HepG2 (cell line): ENCODE results near the gene OR5I1. TPM values are rescaled to one million over a fixed set of nuclear protein-coding genes. Genes with fewer than 3 reads are reported as not detected.

ENCODE experiments used
- ATAC-seq: fragments of 200-7000 bp; cut with Tn5 transposase; 3 replicates; pipeline ENCODE4 v1.9.1; 2020; ENCODE audit warnings: mild to moderate bottlenecking, moderate library complexity
- Bru-seq: library from RNA; stranded (reverse); fragments of 400-500 nt; gene quantifications from one replicate; lab custom pipeline; 2021; lab: Mats Ljungman, UMichigan
- BruChase-seq, 2 experiments: library from RNA; stranded (reverse); fragments of 400-500 nt; gene quantifications; one replicate each; lab custom pipeline; 2021; lab: Mats Ljungman, UMichigan
- BruUV-seq: library from RNA; stranded (reverse); fragments of 400-500 nt; replicated peaks from 2 replicates; lab custom pipeline; 2021; lab: Mats Ljungman, UMichigan
- CTCF ChIA-PET: fragments of 300-600 bp; formaldehyde crosslinking; extraction: SDS; loops from one replicate; lab custom pipeline; 2021; ENCODE audit warnings: low total read pairs, inconsistent platforms, low intra/inter-chr PET ratio; lab: Yijun Ruan, JAX
- POLR2A ChIA-PET: fragments of 350-600 bp; sonication (Branson Sonifier 250); formaldehyde crosslinking; loops from one replicate; lab custom pipeline; 2020; ENCODE audit warnings: antibody characterized with exemption, inconsistent platforms; lab: Yijun Ruan, JAX
- DNase-seq: peaks from one replicate; pipeline ENCODE4 v3.0.0-alpha.2; 2015; ENCODE audit warnings: low spot score
- FAIRE-seq: peaks from 3 replicates; lab custom pipeline; 2011; peaks lifted over from hg19 to GRCh38; lab: Jason Lieb, UNC
- H2AFZ ChIP-seq: one replicate; pipeline ENCODE4 v1.6.1; 2011; ENCODE audit warnings: low read length, inconsistent platforms
- H3K27ac ChIP-seq: fragments of 300-600 bp; 3 replicates; pipeline ENCODE4 v1.8.0; 2011; ENCODE audit warnings: mixed run types, mild to moderate bottlenecking, mixed read lengths, low read length, inconsistent platforms; ENCODE audit not compliant: insufficient read depth; ENCODE audit errors: extremely low read length
- H3K27me3 ChIP-seq, 2 experiments: fragments of 200-600 bp in 1 of 2; 2 replicates in 1 of 2; 3 replicates in 1 of 2; pipeline versions ENCODE4 v1.6.0 to v1.8.0; 2011; ENCODE audit warnings: low read length in 2 of 2, mild to moderate bottlenecking in 2 of 2, moderate library complexity in 2 of 2, inconsistent platforms in 1 of 2; ENCODE audit not compliant: insufficient read depth in 2 of 2, control insufficient read depth in 1 of 2
- H3K36me3 ChIP-seq, 2 experiments: fragments of 200-600 bp in 1 of 2; replicated peaks in 1 of 2; 2 replicates in 1 of 2; 3 replicates in 1 of 2; pipeline versions ENCODE4 v1.5.1 to v1.8.0; 2011; ENCODE audit warnings: low read length in 2 of 2, inconsistent platforms in 1 of 2; ENCODE audit not compliant: insufficient read depth in 2 of 2, control insufficient read depth in 1 of 2
- H3K4me1 ChIP-seq: 2 replicates; pipeline ENCODE4 v1.5.1; 2012; ENCODE audit warnings: low read length, inconsistent platforms; ENCODE audit not compliant: insufficient read depth
- H3K4me2 ChIP-seq: 2 replicates; pipeline ENCODE4 v1.6.0; 2011; ENCODE audit warnings: low read depth, low read length, inconsistent platforms
- H3K4me3 ChIP-seq, 3 experiments: fragments of 200-600 bp in 1 of 3; sonication (generic), shearing (Covaris generic) in 1 of 3; replicated peaks in 1 of 3; 2 replicates each; pipeline ENCODE4 v1.5.1; 2011 to 2016; ENCODE audit warnings: low read length in 3 of 3, inconsistent platforms in 2 of 3, low read depth in 2 of 3, mild to moderate bottlenecking in 2 of 3, control low read depth in 1 of 3, mixed read lengths in 1 of 3; ENCODE audit not compliant: insufficient read depth in 1 of 3
- H3K79me2 ChIP-seq: one replicate; pipeline ENCODE4 v1.6.1; 2011; ENCODE audit warnings: low read length, inconsistent platforms; ENCODE audit not compliant: insufficient read depth
- H3K9ac ChIP-seq: 2 replicates; pipeline ENCODE4 v1.6.0; 2011; ENCODE audit warnings: mild to moderate bottlenecking, low read depth, low read length, inconsistent platforms; ENCODE audit not compliant: insufficient read depth
- H3K9me3 ChIP-seq: 2 replicates; pipeline ENCODE4 v1.5.1; 2012; ENCODE audit warnings: mild to moderate bottlenecking, low read length
- H4K20me1 ChIP-seq: 2 replicates; pipeline ENCODE4 v1.6.0; 2011; ENCODE audit warnings: inconsistent platforms, mild to moderate bottlenecking, low read length, moderate library complexity; ENCODE audit not compliant: insufficient read depth
- FOXP4 ChIP-seq: sonication (generic); formaldehyde crosslinking; IDR thresholded peaks from 2 replicates; pipeline ENCODE4 v1.4.0; 2020; ENCODE audit warnings: missing genetic modification reagents
- GZF1 ChIP-seq: sonication (generic); formaldehyde crosslinking; IDR thresholded peaks from 2 replicates; pipeline ENCODE4 v1.5.1; 2020; ENCODE audit warnings: mild to moderate bottlenecking, missing genetic modification reagents
- HNRNPUL1 ChIP-seq: fragments of 200-400 bp; formaldehyde crosslinking; IDR thresholded peaks from 2 replicates; pipeline ENCODE4 v1.6.1; 2017; ENCODE audit warnings: low read depth, mild to moderate bottlenecking, low read length, moderate library complexity
- KLF9 ChIP-seq: IDR thresholded peaks from 2 replicates; pipeline ENCODE4 v1.6.1; 2016; ENCODE audit warnings: low read depth
- MAF1 ChIP-seq: sonication (generic); formaldehyde crosslinking; IDR thresholded peaks from 2 replicates; pipeline ENCODE4 v1.5.0; 2020; ENCODE audit warnings: missing genetic modification reagents, borderline replicate concordance
- PPARG ChIP-seq: conservative IDR thresholded peaks from 2 replicates; pipeline ENCODE4 v1.6.1; 2016; ENCODE audit warnings: missing biosample characterization, missing genetic modification reagents
- SIN3B ChIP-seq: fragments of 150-350 bp; IDR thresholded peaks from 2 replicates; pipeline ENCODE4 v1.6.1; 2014; ENCODE audit warnings: low read length
- SMAD1 ChIP-seq: sonication (generic); formaldehyde crosslinking; IDR thresholded peaks from 2 replicates; pipeline ENCODE4 v1.4.0; 2020; ENCODE audit warnings: missing genetic modification reagents, low read depth, mild to moderate bottlenecking, borderline replicate concordance
- ZBTB8A ChIP-seq: sonication (generic); formaldehyde crosslinking; IDR thresholded peaks from 2 replicates; pipeline ENCODE4 v1.4.0; 2020; ENCODE audit warnings: mild to moderate bottlenecking, low read depth, missing genetic modification reagents, borderline replicate concordance
- ZNF235 ChIP-seq: sonication (generic); formaldehyde crosslinking; IDR thresholded peaks from 2 replicates; pipeline ENCODE4 v1.8.1; 2023; ENCODE audit warnings: mild to moderate bottlenecking, missing genetic modification reagents, borderline replicate concordance
- ZNF724P ChIP-seq: sonication (generic); formaldehyde crosslinking; IDR thresholded peaks from 2 replicates; pipeline ENCODE4 v1.8.0; 2022; ENCODE audit warnings: missing genetic modification reagents, borderline replicate concordance
- ZNF768 ChIP-seq: sonication (generic); formaldehyde crosslinking; IDR thresholded peaks from 2 replicates; pipeline ENCODE4 v1.4.0; 2020; ENCODE audit warnings: missing genetic modification reagents
- ZNF782 ChIP-seq: sonication (generic); formaldehyde crosslinking; IDR thresholded peaks from 2 replicates; pipeline ENCODE4 v1.4.0; 2020; ENCODE audit warnings: missing genetic modification reagents, mild to moderate bottlenecking, borderline replicate concordance
- ZNF878 ChIP-seq: sonication (generic); formaldehyde crosslinking; IDR thresholded peaks from 2 replicates; pipeline ENCODE4 v1.8.1; 2023; ENCODE audit warnings: mild to moderate bottlenecking, missing genetic modification reagents, moderate library complexity
- ZNF891 ChIP-seq: sonication (generic); formaldehyde crosslinking; IDR thresholded peaks from 2 replicates; pipeline ENCODE4 v1.5.0; 2020; ENCODE audit warnings: mild to moderate bottlenecking, missing genetic modification reagents
- ZSCAN25 ChIP-seq: sonication (generic); formaldehyde crosslinking; IDR thresholded peaks from 2 replicates; pipeline ENCODE4 v1.8.0; 2022; ENCODE audit warnings: mild to moderate bottlenecking, missing genetic modification reagents
- WGBS: methylation state at CpG from one replicate; pipeline ENCODE4 v1.1.6; 2017; ENCODE audit warnings: low lambda C conversion rate; 5-methylcytosine and 5-hydroxymethylcytosine counted together
- in situ Hi-C: cut with HindIII; loops from 2 replicates; pipeline ENCODE4 v1.10.0; 2017; ENCODE audit warnings: low pct_unique_long_range_greater_than_20kb; ENCODE audit not compliant: extremely low pct_ligation_motif_present
- intact Hi-C: fragments of 100-400 bp; cut with micrococcal nuclease; formaldehyde crosslinking; loops from one replicate; pipeline ENCODE4 v1.10.0; 2022; ENCODE audit not compliant: unreplicated experiment
- long read RNA-seq, 2 experiments: library from RNA in 1 of 2; library from polyadenylated mRNA in 1 of 2; stranded (forward) in 1 of 2; unstranded in 1 of 2; transcript quantifications; one replicate each; pipeline ENCODE4 v2.0.0, GENCODE V29; 2019 to 2022
- polyA minus RNA-seq, 3 experiments: library from RNA; depleted of rRNA, polyadenylated mRNA; stranded (reverse); fragments of >200 nt; gene quantifications; 2 replicates each; pipeline ENCODE4 v1.2.3, GENCODE V29; 2011; ENCODE audit warnings: low replicate concordance in 1 of 3
- polyA plus RNA-seq, 8 experiments: library from polyadenylated mRNA; depleted of rRNA in 3 of 8; stranded (reverse) in 7 of 8; unstranded in 1 of 8; fragments of >200 nt; fragmentation: Illumina TruSeq in 4 of 8; extraction: Trizol in 4 of 8; gene quantifications; 2 replicates each; pipeline versions ENCODE4 v1.2.1 to v1.2.3, GENCODE V29; 2011 to 2016; ENCODE audit warnings: low read depth in 4 of 8, missing spikeins in 1 of 8, mixed read lengths in 1 of 8; ENCODE audit not compliant: insufficient read depth in 1 of 8
- total RNA-seq, 5 experiments: library from RNA; depleted of rRNA; stranded (reverse); fragments of >200 nt; fragmentation: Illumina TruSeq; extraction: Trizol; gene quantifications; 2 replicates each; pipeline ENCODE4 v1.2.3, GENCODE V29; 2016; ENCODE audit warnings: low read depth in 1 of 5
- TF ChIP-seq, protein P1 (sequence below): IDR thresholded peaks from 2 replicates; pipeline ENCODE4 v1.6.1; 2016
- TF ChIP-seq, protein P2 (sequence below): sonication (generic); formaldehyde crosslinking; IDR thresholded peaks from 2 replicates; pipeline ENCODE4 v1.9.0; 2022; ENCODE audit warnings: missing genetic modification reagents, mild to moderate bottlenecking, borderline replicate concordance

Gene OR5I1
- total RNA-seq (2016; rRNA removed; fragmentation: Illumina TruSeq; extraction: Trizol) (not detected in 2 replicates), polyA plus RNA-seq (2011; rRNA removed) (not detected in 2 replicates), polyA minus RNA-seq (2011; rRNA and poly(A)+ RNA removed; ENCODE audit: low replicate concordance) (not detected in 2 replicates), Bru-seq, nascent RNA (not detected), BruChase-seq, experiment 1, labeled RNA remaining after a 6-hour chase (not detected), BruChase-seq, experiment 2, labeled RNA remaining after a 2-hour chase (not detected)
- total RNA-seq (2016; cell fraction: cytosol; rRNA removed; fragmentation: Illumina TruSeq; extraction: Trizol; ENCODE audit: low read depth), result not detected in 2 replicates
- total RNA-seq (2016; cell fraction: insoluble cytoplasmic fraction; rRNA removed; fragmentation: Illumina TruSeq; extraction: Trizol), result not detected in 2 replicates
- not detected in 2 replicates for total RNA-seq (2016; cell fraction: membrane; rRNA removed; fragmentation: Illumina TruSeq; extraction: Trizol)
- total RNA-seq (2016; cell fraction: nucleus; rRNA removed; fragmentation: Illumina TruSeq; extraction: Trizol), result not detected in 2 replicates
- not detected in 2 replicates for polyA plus RNA-seq (2011; cell fraction: cytosol; rRNA removed)
- not detected in 2 replicates for polyA plus RNA-seq (2011; cell fraction: nucleus; rRNA removed)
- not detected in 2 replicates for polyA plus RNA-seq (2012)
- not detected in 2 replicates for polyA plus RNA-seq (2016; cell fraction: cytosol; fragmentation: Illumina TruSeq; extraction: Trizol; ENCODE audit: low read depth)
- not detected in 2 replicates for polyA plus RNA-seq (2016; cell fraction: insoluble cytoplasmic fraction; fragmentation: Illumina TruSeq; extraction: Trizol; ENCODE audit: low read depth)
- not detected in 2 replicates for polyA plus RNA-seq (2016; cell fraction: membrane; fragmentation: Illumina TruSeq; extraction: Trizol; ENCODE audit: low read depth)
- not detected in 2 replicates for polyA plus RNA-seq (2016; cell fraction: nucleus; fragmentation: Illumina TruSeq; extraction: Trizol; ENCODE audit: insufficient read depth, low read depth)
- not detected in 2 replicates for polyA minus RNA-seq (2011; cell fraction: cytosol; rRNA and poly(A)+ RNA removed)
- not detected in 2 replicates for polyA minus RNA-seq (2011; cell fraction: nucleus; rRNA and poly(A)+ RNA removed)
- long read RNA-seq, experiment 1, result 0 reads
- long read RNA-seq, experiment 2, result 0 reads

- intact Hi-C loops, result no loop called here
- in situ Hi-C loops, result no loop called here
- 2% methylated on average over 2 of the region's 2 CpGs for WGBS
- no peaks in the 10 kb centered on the region for H3K27me3 ChIP-seq
- H3K36me3 ChIP-seq, result no peaks in the 10 kb centered on the region
- no peaks in the 10 kb centered on the region for H3K4me1 ChIP-seq
- no peak within 1 kb of the TSS for H2AFZ ChIP-seq
- no TSS peak for BruUV-seq
- H3K9me3 ChIP-seq, result peaks cover 8% of the 10 kb centered on the region; the same call in 1 of the 2 replicates
- ATAC-seq (no peak), FAIRE-seq (no peak), DNase-seq (no peak)
- H4K20me1 ChIP-seq, result no peaks in the 10 kb centered on the region
- H3K9ac ChIP-seq, result no peak within 1 kb of the TSS
- H3K4me2 ChIP-seq, result no peak within 1 kb of the TSS
- H3K4me3 ChIP-seq, result no peak within 1 kb of the TSS
- H3K79me2 ChIP-seq, result no peaks in the 10 kb centered on the region
- POLR2A ChIA-PET, result no interaction called here
- CTCF ChIA-PET, result no interaction called here
- H3K27ac ChIP-seq, result no peak within 1 kb of the TSS
- no peak for TF ChIP-seq PPARG
- TF ChIP-seq ZNF878 (CRISPR knock-in tag), result no peak
- no peak for TF ChIP-seq ZSCAN25 (CRISPR knock-in tag)
- TF ChIP-seq ZNF235 (CRISPR knock-in tag), result no peak
- no peak for TF ChIP-seq MAF1 (CRISPR knock-in tag)
- no peak for TF ChIP-seq KLF9 (CRISPR knock-in tag)
- no peak for TF ChIP-seq HNRNPUL1
- TF ChIP-seq SIN3B, result no peak
- TF ChIP-seq ZNF768 (CRISPR knock-in tag), result no peak
- TF ChIP-seq GZF1 (CRISPR knock-in tag), result no peak
- TF ChIP-seq, protein P1, sequence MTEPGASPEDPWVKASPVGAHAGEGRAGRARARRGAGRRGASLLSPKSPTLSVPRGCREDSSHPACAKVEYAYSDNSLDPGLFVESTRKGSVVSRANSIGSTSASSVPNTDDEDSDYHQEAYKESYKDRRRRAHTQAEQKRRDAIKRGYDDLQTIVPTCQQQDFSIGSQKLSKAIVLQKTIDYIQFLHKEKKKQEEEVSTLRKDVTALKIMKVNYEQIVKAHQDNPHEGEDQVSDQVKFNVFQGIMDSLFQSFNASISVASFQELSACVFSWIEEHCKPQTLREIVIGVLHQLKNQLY (CRISPR knock-in tag), result no peak
- TF ChIP-seq, protein P2, sequence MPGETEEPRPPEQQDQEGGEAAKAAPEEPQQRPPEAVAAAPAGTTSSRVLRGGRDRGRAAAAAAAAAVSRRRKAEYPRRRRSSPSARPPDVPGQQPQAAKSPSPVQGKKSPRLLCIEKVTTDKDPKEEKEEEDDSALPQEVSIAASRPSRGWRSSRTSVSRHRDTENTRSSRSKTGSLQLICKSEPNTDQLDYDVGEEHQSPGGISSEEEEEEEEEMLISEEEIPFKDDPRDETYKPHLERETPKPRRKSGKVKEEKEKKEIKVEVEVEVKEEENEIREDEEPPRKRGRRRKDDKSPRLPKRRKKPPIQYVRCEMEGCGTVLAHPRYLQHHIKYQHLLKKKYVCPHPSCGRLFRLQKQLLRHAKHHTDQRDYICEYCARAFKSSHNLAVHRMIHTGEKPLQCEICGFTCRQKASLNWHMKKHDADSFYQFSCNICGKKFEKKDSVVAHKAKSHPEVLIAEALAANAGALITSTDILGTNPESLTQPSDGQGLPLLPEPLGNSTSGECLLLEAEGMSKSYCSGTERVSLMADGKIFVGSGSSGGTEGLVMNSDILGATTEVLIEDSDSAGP (CRISPR knock-in tag), result no peak
- no peak for TF ChIP-seq ZNF724P (CRISPR knock-in tag)
- no peak for TF ChIP-seq FOXP4 (CRISPR knock-in tag)
- no peak for TF ChIP-seq ZBTB8A (CRISPR knock-in tag)
- no peak for TF ChIP-seq ZNF782
- TF ChIP-seq ZNF891 (CRISPR knock-in tag), result no peak
- TF ChIP-seq SMAD1 (CRISPR knock-in tag), result no peak
Observed at GRCh38 chr11:55936300-55936699, at the start of gene OR5I1. TSS of gene OR5I1 (minus strand) at chr11:55936400. CDS start at chr11:55936400, 0 bp downstream.
